Measurements from ENCODE around the gene CD300A.

The CD300A gene

DNA sequence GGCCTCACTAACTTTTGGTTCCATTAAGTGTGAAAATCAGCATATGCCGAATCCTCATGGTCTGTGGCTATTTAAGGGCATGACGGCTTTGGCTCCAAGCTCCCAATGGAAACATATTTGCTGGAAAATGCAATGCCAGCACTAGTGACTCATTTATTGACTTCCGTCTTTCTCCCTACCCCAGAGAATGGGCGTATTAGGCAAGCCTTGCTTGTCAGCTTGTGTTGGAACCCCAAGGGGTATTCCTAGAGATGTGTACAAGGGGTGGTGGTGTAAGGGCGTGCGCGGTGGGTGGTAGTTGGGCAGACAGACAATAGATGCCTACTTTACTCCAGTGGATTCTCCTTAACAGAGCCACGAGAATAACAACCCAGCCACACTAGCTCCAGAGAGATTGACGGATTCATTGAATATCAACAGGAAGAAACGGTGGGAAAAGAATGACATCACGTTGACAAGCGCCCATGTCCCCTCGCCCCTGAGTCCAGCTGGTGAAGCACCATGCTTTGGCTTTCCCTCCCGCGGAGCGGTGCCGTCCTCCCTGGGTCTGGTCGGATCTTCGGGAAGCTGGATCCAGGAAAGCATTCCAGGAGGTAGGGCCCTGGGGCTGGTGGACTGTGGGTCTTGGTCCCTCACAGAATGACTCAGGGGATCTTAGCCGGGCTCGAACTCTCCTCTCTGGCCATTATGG, 54.5 kb downstream of the CD300A start:
- peak; percentile 2 for DNase-seq (ENCODE audit: low spot score)

DNA sequence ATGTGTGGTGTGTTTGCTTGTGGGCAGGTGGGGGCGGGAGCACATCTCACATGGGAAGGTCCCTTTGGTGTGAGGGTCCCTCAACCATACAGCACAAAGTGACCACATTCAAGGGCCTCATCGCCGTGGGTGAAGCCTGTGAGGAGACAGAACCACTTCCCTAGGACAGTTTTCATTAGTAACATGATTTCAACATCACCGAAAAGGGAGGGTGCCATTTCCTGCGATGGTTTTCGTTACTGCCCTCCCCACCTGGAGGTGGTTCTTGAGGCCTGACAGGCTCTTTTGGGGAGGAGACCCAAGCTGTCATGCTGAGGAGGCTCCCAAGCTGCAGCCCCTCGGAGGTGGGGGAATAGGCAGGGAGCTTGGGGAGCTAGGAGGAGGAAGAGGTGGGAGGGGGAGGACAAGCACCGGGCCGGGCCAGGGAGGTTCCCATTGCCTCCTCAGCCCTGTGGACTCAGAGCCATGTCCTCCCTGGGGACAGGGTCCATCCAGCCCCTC, 55.3 kb downstream of the CD300A start:
- peak; percentile 9 for DNase-seq (ENCODE audit: low spot score)

DNA sequence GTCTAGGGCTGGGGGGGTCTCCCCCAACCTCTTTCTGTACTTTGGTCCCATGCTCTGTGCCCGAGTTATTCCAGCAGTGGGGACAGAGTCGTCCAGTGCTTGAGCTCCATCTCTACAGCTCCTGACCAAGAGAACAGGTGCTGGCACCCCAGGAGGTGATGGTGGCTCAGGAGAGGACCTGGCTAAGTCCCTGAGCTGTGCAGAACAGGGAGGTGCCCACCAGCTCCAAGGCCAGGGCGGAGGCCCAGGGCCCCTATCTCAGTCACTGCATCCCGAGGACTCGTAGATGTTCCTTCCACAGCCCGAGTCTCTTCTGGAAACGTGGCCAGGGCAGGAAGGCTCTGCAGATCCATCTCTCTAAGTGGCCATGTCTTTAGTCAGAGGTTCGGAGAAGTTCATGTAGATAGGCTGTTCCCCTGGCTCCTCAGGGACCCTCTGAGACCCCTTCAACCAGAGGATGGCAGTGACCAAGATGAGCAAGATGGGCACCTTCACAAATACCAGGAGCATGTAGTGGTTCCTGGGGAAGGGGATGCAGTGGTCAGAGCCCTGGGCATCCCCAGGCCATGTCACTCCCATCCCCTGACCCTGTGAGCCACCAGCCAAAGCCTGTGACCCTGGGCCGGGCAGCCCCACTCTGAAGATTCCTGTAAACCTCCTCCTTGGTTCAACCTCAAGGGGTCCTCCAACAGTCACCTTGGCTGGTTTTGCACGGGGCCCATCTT, 56.1 kb downstream of the CD300A start:
- peak; percentile 5 for DNase-seq (ENCODE audit: low spot score)

DNA sequence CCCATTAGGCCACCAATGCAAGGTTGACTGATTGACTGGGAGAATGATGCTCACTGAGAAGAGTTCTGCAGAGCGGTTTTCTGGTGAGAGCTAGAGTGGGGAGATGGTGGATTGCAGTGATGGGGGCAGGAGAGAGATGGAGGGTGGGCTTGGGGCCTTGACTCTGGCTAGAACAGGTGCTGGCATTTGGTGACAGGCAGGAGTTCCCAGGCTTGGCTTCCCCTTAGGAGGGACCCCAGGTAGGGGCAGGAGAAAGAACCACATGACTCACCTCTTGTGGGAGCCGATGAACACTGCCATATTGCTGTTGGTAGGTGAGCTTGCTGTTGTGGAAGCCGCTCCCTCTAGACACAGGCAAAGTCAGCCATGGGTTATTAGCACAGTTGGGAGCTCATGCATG, 56.9 kb downstream of the CD300A start:
- DNase-seq (ENCODE audit: low spot score) = no peak

DNA sequence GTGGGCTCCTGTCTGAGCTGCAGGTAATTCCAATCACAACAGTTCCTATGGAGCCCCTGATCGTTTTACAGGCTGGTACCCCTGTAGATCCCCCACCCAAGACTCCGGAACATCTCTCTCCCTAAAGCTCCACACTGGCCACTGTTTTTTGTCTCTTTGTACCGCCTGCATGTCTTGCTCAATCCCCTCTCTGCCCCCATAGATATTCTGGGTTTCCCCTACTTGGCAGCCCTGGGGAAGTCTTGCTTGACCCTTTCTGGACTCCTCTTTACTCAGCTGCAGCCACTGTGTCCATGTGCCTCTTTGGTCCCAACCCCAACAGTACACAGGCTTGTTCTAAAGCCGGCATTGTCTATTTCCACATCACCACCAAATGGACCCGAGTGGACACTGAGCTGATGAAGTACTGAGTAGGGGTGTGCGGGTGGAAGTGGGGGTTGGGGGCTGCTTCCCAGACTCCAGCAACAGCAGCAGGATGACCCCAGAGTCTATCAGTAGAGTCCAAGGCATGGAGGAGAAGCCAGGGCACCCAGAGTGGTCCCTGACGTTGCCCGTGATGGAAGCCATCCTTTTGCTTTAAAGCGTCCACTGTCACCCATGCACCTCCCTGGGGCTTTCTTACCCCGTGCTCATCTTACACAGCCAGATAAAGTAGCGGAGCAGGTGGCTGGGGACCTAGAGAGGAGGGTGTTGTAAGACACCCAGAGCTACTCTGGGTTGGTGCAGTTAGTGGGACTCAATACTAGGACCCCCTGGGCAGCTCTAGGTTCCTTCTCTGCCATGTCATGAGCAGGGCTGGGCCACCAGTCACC, 58.4 kb downstream of the CD300A start:
- peak; percentile 2 for DNase-seq (ENCODE audit: low spot score)

DNA sequence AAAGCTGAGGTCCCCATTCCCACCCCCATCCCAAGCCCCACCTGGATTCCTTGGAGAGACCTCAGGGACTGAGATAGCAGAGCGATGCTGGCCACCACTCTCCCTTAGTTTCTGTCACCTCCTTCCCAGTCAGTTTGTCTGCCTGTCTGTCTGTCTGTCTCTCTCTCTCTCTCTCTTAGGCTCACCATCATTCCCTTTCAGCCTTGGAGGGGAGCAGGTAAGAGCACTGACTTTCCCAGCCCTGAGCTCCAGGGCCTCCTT, 59.0 kb downstream of the CD300A start:
- no peak for DNase-seq (ENCODE audit: low spot score)

DNA sequence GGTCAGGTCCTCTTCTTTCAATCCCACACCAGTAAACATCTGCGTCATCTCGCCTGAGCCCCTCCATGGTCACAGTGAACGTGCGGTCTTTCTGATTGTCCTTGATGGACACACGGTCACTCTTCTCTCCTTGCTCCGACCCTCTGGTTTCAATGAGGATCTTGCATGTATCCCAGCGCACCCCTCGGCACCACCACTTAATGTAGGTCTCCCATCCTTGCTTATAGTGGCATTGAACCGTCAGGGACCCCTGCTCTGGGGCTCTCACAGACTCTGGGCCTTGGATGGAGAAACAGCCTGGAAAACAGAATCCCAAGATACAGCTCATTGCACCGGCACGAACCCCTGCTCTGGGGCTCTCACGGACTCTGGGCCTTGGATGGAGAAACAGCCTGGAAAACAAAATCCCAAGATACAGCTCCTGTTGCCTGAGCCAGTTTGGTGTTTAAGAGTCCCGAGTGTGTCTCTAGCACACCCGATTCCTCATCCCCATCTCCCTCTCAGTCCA, 59.4 kb downstream of the CD300A start:
- DNase-seq (ENCODE audit: low spot score) = no peak

DNA sequence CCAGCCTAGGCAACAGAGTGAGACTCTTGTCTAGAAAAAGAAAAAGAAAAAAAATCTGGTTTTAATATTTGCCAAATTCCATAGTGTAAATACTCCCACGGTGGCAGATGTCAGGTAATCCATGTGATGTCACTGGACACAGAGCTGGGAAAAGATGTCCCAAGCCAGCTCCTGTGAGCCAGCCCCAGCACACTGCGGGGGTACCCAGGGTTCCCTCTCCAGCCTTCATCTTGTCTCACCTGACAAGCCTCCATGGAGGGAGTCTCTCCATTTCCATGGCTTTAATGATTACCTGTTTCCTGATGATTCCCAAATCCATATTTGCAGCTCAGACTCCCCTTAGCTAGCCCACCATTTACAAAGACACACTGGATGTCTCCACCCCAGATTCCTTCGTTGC, 60.2 kb downstream of the CD300A start:
- no peak for DNase-seq (ENCODE audit: low spot score)

DNA sequence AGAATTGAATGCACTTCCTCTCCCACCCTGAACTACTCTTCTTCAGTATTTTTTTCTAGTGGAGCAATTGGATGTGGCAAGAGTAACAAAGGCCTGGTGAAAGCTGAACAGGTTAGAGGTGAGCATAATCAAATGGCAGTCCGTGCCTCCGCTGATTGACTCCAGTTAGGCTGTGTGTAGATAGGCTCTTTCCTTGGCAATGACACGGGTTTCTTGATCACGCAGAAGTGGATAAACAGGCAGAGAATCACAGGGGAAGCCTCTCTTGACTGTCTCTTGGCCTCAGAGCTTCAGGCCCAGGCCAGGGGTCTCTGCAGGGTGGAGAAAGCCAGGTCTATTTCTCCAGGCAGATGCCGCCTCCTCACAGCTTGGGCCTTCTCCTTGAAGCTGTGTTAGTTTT, 60.6 kb downstream of the CD300A start:
- DNase-seq (ENCODE audit: low spot score) = no peak

DNA sequence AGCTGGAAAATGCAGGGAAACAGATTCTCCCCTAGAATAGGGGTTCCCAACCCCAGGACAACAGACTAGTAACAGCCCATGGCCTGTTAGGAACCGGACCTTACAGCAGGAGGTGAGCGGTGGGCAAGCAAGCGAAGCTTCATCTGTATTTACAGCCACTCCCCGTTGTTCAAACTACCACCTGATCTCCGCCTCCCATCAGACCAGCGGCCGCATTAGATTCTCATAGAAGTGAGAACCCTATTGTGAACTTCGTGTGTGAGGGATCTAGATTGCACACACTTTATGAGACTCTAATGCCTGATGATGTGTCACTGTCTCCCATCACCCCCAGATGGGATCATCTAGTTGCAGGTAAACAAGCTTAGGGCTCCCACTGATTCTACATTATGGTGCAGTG, 61.3 kb downstream of the CD300A start:
- DNase-seq (ENCODE audit: low spot score) = no peak

DNA sequence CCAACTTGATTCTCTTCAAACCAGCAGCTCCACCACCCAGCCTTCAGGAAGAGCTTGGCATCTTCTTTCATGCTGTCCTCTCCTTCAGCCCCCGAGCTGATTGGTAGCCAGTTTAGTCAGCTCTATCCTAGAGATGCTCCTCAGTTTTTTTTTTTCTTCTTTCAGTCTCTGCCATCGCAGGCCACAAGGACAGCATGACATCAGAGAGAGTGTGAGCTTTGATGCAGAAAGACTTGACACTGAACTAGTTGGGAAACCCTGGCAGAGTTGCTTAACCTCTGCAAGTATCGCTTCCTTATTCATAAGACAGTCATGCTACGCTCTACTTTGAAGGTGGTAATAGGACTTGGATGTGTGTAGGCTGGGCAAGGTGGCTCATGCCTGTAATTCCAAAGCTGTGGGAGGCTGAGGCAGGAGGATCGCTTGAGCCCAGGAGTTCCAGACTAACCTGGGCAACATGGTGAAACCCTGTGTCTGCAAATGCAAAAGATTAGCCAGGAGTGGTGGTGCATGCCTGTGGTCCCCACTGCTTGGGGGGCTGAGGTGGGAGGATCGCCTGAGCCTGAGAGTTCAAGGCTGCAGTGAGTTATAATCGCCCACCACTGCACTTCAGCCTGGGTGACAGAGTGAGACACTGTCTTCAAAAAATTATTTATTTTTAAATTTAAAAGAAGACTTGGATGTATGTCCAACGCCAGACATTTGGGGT, 62.2 kb downstream of the CD300A start:
- no peak for DNase-seq (ENCODE audit: low spot score)

DNA sequence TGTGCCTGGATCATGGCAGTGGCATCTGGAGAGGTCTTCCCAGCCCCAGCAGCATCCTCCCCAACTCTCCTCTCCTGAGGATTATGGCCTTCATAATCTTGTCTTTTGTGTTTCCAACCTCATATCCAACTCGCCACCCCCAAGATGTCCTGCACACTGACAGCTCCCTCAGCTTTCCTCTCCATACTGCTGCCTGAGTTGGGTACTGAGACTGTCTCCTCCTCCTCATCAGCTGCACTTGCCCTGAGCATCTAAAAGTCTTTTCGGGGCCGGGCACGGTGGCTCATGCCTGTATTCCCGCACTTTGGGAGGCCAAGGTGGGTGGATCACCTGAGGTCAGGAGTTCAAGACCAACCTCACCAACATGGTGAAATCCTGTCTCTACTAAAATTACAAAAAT, 62.8 kb downstream of the CD300A start:
- DNase-seq (ENCODE audit: low spot score) = no peak

DNA sequence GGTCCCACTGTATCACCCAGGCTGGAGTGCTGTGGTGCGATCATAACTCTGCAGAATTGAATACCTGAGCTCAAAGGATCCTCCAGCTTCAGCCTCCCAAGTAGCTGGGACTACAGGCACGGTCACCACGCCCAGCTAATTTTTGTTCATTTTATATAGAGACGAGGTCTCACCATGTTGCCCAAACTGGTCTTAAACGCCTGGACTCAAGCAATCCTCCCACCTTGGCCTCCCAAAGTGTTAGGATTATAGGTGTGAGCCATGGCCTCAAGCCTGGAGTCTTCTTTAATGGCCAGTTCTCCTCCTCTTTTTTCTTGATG, 64.4 kb downstream of the CD300A start:
- no peak for DNase-seq (ENCODE audit: low spot score)

DNA sequence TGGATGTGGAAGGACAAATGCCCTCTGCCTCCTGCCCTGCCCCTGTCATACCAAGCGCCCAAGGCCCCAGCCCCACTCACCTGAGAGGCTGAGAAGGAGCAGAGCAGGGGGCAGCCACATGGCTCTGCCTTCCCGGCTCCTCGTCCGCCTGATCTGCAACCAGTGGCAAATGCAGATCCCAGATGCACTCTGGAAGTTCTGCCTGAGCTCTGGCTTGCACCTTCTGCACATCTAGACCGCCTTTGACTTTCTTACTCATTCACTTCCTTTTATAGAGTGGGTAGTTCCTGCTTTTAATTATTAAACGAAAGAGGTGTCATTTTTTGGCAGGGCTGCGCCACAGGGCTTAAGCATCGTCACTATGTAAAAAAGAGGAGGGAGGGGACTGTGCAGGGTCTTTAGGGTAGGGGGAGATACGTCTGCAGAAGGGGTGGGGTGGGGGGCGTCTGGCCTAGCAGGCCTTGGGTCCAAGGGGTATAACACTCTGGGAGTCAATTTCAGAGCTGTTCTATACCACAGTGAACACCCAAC, 64.9 kb downstream of the CD300A start, which contains the start of gene CD300LB:
Gene CD300LB, minus strand, starts transcription at position 245 of the 531 bp plus-strand sequence. Its CDS starts 125 bp downstream, at position 120.
- DNase-seq (ENCODE audit: low spot score) = no peak

DNA sequence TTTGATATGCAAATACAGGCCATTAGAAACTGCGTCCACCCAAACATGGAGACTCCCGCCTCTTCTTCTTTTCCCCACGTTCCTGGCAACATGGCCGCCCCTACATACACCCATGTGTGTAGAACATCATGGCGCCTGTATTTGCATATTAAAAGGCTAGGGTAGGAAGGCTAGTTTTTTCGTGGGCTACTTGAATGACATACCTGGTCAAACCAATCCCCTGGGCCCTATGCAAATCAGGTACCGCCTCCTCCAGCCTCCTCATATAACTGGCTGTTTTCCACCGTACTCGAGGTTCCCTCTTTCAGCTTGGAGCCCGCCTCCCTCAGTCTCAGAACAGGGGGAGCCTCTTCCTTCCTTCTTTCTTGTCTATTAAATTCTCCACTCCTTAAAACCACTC, 65.7 kb downstream of the CD300A start:
- DNase-seq (ENCODE audit: low spot score) = no peak

Measured in GM03348 (cell line).